Fibroblast of skin of scalp (primary cell): ENCODE results near the gene LRPPRC.

ENCODE experiments used
- DNase-seq: peaks from one replicate; pipeline ENCODE4 v3.0.0-alpha.2; 2013

The LRPPRC gene

GRCh38 chr2:43853141-43854081, 142.4 kb downstream of the LRPPRC start:
- DNase-seq, result no peak

GRCh38 chr2:43852196-43852730, 143.5 kb downstream of the LRPPRC start:
- no peak for DNase-seq

- DNase-seq, result no peak
Measured at GRCh38 chr2:43851011-43851980, 144.5 kb downstream of the LRPPRC start.

GRCh38 chr2:43848214-43848613, 147.6 kb downstream of the LRPPRC start:
- no peak for DNase-seq

GRCh38 chr2:43846140-43846793, 149.5 kb downstream of the LRPPRC start:
- no peak for DNase-seq

- no peak for DNase-seq
Measured at GRCh38 chr2:43845181-43845580, 150.6 kb downstream of the LRPPRC start.

GRCh38 chr2:43842866-43843226, 152.9 kb downstream of the LRPPRC start:
- no peak for DNase-seq

GRCh38 chr2:43841949-43842865, 153.6 kb downstream of the LRPPRC start:
- DNase-seq, result no peak

GRCh38 chr2:43840965-43841364, 154.8 kb downstream of the LRPPRC start:
- DNase-seq, result no peak

- no peak for DNase-seq
Measured at GRCh38 chr2:43839776-43840564, 155.8 kb downstream of the LRPPRC start.

GRCh38 chr2:43838560-43839267, 157.1 kb downstream of the LRPPRC start, which contains the start of the genes ABCG5 and ABCG8:
Gene ABCG5, minus strand, starts transcription at chr2:43838839. Its CDS starts 160 bp downstream, at chr2:43838679.
Gene ABCG8, plus strand, starts transcription at chr2:43838971. Its CDS starts 83 bp downstream, at chr2:43839054.
- DNase-seq, result no peak

GRCh38 chr2:43837831-43838559, 157.8 kb downstream of the LRPPRC start:
- no peak for DNase-seq

GRCh38 chr2:43837033-43837432, 158.8 kb downstream of the LRPPRC start:
- DNase-seq, result no peak
